Fibroblast of the aortic adventitia (primary cell): ENCODE data around the gene ADORA3. TPM values are rescaled to one million over a fixed set of nuclear protein-coding genes. Genes with fewer than 3 reads are reported as not detected.
A peak's percentile ranks its signal among the peaks of the same experiment; 100 is the strongest.

Experiments
- DNase-seq: peaks from one replicate; pipeline ENCODE4 v3.0.0-alpha.2; 2010; ENCODE audit warnings: low read depth
- H3K4me3 ChIP-seq: 2 replicates; pipeline ENCODE4 v1.5.1; 2011; ENCODE audit warnings: low read depth, mild to moderate bottlenecking, control low read depth, low read length, moderate library complexity
- CTCF ChIP-seq: IDR thresholded peaks from 2 replicates; pipeline ENCODE4 v1.5.1; 2011; ENCODE audit warnings: mild to moderate bottlenecking, low read length, control low read depth, inconsistent platforms; ENCODE audit not compliant: insufficient read depth
- total RNA-seq: library from RNA; depleted of rRNA; stranded (reverse); fragments of >200 nt; gene quantifications from 2 replicates; pipeline ENCODE4 v1.2.3, GENCODE V29; 2012; ENCODE audit warnings: low replicate concordance

ADORA3 gene
- total RNA-seq, 1 donor = not detected

DNA sequence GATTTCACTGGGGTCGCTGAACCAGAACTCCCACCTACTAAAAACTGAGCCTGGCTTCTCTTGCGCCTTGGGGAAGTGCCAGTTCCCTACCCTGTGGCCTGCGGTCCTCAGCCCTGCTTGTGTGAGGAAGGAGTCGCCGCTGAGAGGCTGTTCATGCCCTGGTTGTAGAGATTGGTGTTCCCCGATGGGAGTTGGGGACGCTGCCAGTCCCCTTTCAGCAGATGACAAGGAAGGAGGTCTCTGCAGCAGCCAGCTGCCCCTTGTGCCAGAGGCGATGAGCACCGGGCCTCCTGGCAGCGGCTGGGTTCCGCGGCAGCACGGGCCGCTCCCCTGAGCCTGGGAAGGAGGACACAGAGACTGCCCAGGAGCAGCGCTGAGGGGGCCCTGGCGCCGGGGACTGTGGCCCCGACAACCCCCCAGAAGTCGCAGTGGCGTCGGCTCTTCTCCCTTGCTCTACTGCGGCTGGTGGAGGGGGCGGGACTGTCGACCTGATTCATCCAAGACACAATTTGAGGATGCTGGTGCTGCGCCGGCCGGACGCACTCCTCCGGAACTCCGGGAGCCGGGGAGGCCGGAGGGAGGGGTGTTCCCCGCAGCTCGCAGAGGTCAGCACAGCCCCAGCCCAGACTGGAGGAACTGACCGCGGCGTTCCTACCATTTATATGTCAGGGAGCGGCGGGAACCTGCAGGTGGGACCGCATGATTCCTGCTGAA, 12.0 kb upstream of the ADORA3 start:
- DNase-seq = no peak
- TF ChIP-seq CTCF = no peak
- peak overlapping the region; percentile 31 for H3K4me3 ChIP-seq

GRCh38 chr1:111513410-111514020, 10.1 kb upstream of the ADORA3 start:
- no peak for TF ChIP-seq CTCF
- no peak overlapping the region for H3K4me3 ChIP-seq
- DNase-seq = no peak

GRCh38 chr1:111512931-111513330, 9.5 kb upstream of the ADORA3 start:
- no peak for DNase-seq
- TF ChIP-seq CTCF = no peak
- H3K4me3 ChIP-seq = no peak overlapping the region

- TF ChIP-seq CTCF = no peak
- no peak overlapping the region for H3K4me3 ChIP-seq
- no peak for DNase-seq
Measured at GRCh38 chr1:111512132-111512889, 8.9 kb upstream of the ADORA3 start.

DNA sequence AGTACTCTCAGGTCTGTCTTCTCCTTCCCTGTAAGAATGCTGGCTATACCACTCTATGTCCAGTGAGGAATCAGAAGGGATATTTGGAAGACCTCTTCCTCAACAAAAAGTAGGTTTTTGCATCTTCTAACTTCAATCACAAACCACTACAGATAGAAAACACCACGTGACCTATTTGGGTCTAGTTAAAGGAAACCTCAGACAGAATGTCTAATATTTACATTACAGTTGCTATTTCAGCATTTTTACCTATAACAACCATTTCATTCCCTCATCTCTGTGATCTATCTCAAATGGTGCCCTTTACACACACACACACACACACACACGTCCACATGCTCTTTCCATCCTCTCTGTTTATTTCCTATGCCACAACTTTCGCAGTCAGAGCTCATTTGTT, 7.9 kb upstream of the ADORA3 start:
- TF ChIP-seq CTCF = no peak
- H3K4me3 ChIP-seq = no peak overlapping the region
- no peak for DNase-seq

DNA sequence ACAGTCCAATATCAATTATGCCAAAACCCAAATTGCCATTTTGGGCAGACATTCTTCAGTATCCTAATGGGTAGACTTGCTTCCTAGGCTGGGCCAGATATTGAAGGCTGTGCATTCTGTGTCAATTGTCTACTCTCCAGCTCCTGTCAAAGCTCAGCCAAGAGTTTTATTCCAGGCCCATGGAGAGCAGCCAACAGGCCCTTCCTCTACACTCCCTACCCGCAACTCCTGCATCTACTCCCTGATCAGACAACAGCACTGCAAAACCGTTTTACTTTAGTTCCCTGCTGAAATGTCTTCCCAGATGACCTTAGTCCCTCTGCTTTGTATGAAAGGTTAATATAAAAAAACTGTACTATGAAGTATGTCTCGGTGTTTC, 6.6 kb upstream of the ADORA3 start:
- DNase-seq = peak; percentile 63
- TF ChIP-seq CTCF = no peak
- no peak overlapping the region for H3K4me3 ChIP-seq
